Lower leg skin (tissue), 3 donors: ENCODE measurements around the gene GRAMD2B.
"Not testable (repeated sequence)": the region's sequence is repeated elsewhere in the genome, so short reads cannot be mapped to it uniquely, and the experiment has no call there.

Source experiments
- POLR2A ChIP-seq, 2 donors: fragments of 450-650 bp; IDR thresholded peaks; one replicate each; pipeline ENCODE4 v1.6.1; 2016 to 2017; ENCODE audit warnings: antibody characterized with exemption in 2 of 2, mild to moderate bottlenecking in 1 of 2, moderate library complexity in 1 of 2
- TF ChIP-seq, protein P1 (sequence below), 3 donors: fragments of 450-650 bp; IDR thresholded peaks; one replicate each; pipeline ENCODE4 v1.5.1; 2016; ENCODE audit warnings: antibody characterized with exemption in 3 of 3, mild to moderate bottlenecking in 3 of 3, moderate library complexity in 2 of 3

DNA sequence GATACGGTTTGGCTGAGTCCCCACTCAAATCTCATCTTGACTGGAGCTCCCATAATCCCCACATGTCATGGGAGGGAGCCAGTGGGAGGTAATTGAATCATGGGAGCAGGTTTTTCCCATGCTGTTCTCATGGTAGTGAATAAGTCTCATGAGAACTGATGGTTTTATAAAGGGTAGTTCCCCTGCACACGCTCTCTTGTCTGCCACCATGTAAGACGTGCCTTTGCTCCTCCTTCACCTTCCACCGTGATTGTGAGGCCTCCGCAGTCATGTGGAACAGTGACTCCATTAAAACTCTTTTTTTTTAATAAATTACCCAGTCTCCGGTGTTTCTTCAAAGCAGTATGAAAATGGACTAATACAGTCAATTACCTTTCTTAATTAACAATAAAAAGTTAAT is 16.5 kb downstream of the GRAMD2B start:
- TF ChIP-seq POLR2A (IDR thresholded peaks at IDR 0.05) = not testable (repeated sequence)
- TF ChIP-seq, protein P1, sequence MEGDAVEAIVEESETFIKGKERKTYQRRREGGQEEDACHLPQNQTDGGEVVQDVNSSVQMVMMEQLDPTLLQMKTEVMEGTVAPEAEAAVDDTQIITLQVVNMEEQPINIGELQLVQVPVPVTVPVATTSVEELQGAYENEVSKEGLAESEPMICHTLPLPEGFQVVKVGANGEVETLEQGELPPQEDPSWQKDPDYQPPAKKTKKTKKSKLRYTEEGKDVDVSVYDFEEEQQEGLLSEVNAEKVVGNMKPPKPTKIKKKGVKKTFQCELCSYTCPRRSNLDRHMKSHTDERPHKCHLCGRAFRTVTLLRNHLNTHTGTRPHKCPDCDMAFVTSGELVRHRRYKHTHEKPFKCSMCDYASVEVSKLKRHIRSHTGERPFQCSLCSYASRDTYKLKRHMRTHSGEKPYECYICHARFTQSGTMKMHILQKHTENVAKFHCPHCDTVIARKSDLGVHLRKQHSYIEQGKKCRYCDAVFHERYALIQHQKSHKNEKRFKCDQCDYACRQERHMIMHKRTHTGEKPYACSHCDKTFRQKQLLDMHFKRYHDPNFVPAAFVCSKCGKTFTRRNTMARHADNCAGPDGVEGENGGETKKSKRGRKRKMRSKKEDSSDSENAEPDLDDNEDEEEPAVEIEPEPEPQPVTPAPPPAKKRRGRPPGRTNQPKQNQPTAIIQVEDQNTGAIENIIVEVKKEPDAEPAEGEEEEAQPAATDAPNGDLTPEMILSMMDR (IDR thresholded peaks at IDR 0.05) = not testable (repeated sequence)
